ENCODE data around the gene CMYA5. TPM values are rescaled to one million over a fixed set of nuclear protein-coding genes. Genes with fewer than 3 reads are reported as not detected.

CMYA5 gene
- total and polyA plus RNA-seq, 2 of the 4 experiments (the other 2 are of a cell fraction): 0.39 to 0.90 TPM

DNA sequence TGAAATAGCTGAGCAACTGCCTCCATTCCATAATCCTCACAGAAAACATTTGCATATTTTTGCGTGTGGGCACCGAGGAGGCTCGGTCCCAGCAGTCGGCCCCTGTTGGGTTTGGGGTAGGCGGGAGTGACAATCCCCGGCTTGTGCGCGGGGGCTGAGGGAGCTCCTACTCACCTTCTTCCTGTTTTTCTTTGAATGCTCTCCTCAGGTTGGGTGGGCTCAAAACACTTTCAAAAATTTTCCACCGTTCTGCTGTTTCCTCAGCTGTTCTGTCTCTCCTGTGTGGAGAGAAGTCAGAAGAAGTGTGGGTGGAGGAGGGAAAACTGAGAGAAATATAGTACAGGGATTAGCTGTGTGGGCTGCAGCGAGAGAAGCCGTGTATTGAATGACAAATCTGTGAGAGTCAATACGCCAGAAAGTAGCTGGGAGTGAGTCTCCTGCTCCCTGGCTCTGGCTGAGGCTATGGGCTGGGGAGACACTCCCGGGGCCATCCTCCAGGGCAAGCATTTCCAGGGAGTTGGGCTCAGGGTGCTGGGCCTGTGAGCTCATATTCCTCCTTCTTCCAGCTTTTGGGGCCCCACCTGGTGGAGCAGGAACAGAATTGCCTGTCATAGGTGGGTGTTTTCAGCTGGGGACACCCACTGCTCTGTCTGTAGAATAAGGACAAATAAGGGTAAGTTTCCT lies 84.7 kb downstream of the CMYA5 start:
- no peak overlapping the region for H2BK15ac ChIP-seq (ENCODE audit: low read depth, low read length)
- H3K4me2 ChIP-seq (ENCODE audit: low read depth, low read length): no peak overlapping the region
- ATAC-seq (ENCODE audit: low read depth) (peak; percentile 27; the same call in 1 of the 2 replicates), DNase-seq (peak; percentile 4)
- intact Hi-C loops (cut with micrococcal nuclease) (no loop called here), dilution Hi-C loops (cut with HindIII; ENCODE audit: low sequenced_read_pairs, unreplicated experiment) (no loop called here), in situ Hi-C loops (cut with MboI; ENCODE audit: low sequenced_read_pairs) (no loop called here)
- no peak overlapping the region for H3K27ac ChIP-seq (ENCODE audit: insufficient read depth, low read length)
- no peak overlapping the region for H3K18ac ChIP-seq (ENCODE audit: low read depth, low read length)
- no peak overlapping the region for H4K8ac ChIP-seq (ENCODE audit: low read depth in 2 of 2, low read length in 2 of 2)
- no peak overlapping the region for H3K56ac ChIP-seq (ENCODE audit: extremely low read depth, insufficient read depth, low read length)
- no peak overlapping the region for H2BK5ac ChIP-seq (ENCODE audit: low read depth, low read length, poor library complexity, severe bottlenecking)
- H3K9ac ChIP-seq (ENCODE audit: low read depth, low read length): no peak overlapping the region
- H2AFZ ChIP-seq (replicated peaks; ENCODE audit: low read length, poor library complexity): no peak overlapping the region
- no peaks in the 10 kb centered on the region for H3K79me1 ChIP-seq (ENCODE audit: low read depth in 1 of 2, low read length in 2 of 2)
- H4K20me1 ChIP-seq (ENCODE audit: insufficient read depth, low read length): no peaks in the 10 kb centered on the region
- WGBS, 2 experiments (ENCODE audit: extremely low coverage in 2 of 2, insufficient read length in 1 of 2): no CpG with 5 or more reads among the region's 13 CpGs
- no peaks in the 10 kb centered on the region for H3K36me3 ChIP-seq (ENCODE audit: control insufficient read depth, insufficient read depth, low read length)
- H4K91ac ChIP-seq (ENCODE audit: insufficient read depth, low read depth, low read length): no peak overlapping the region
- H4K5ac ChIP-seq (ENCODE audit: low read depth, low read length): no peak overlapping the region
- H2BK20ac ChIP-seq (ENCODE audit: low read depth, low read length): no peak overlapping the region
- H3K4me3 ChIP-seq (ENCODE audit: insufficient read depth, low read depth, low read length): no peak overlapping the region
- ChIA-PET CTCF (interaction anchor here (1.2 kb wide), 1 partner anchor 13 kb away, joined by 4 read pairs; no protein-coding TSS in a partner anchor), POLR2A (ENCODE audit: unreplicated experiment) (no interaction called here)
- H2BK120ac ChIP-seq (ENCODE audit: low read depth, low read length): no peak overlapping the region
- no peak overlapping the region for H3K14ac ChIP-seq (replicated peaks; ENCODE audit: low read depth, low read length)
- no peak overlapping the region for H2AK9ac ChIP-seq (replicated peaks; ENCODE audit: low read depth, low read length, poor library complexity)
- H3K4ac ChIP-seq (ENCODE audit: low read depth, low read length): no peak overlapping the region
- TF ChIP-seq, protein P1, sequence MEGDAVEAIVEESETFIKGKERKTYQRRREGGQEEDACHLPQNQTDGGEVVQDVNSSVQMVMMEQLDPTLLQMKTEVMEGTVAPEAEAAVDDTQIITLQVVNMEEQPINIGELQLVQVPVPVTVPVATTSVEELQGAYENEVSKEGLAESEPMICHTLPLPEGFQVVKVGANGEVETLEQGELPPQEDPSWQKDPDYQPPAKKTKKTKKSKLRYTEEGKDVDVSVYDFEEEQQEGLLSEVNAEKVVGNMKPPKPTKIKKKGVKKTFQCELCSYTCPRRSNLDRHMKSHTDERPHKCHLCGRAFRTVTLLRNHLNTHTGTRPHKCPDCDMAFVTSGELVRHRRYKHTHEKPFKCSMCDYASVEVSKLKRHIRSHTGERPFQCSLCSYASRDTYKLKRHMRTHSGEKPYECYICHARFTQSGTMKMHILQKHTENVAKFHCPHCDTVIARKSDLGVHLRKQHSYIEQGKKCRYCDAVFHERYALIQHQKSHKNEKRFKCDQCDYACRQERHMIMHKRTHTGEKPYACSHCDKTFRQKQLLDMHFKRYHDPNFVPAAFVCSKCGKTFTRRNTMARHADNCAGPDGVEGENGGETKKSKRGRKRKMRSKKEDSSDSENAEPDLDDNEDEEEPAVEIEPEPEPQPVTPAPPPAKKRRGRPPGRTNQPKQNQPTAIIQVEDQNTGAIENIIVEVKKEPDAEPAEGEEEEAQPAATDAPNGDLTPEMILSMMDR (conservative IDR thresholded peaks at IDR 0.05; ENCODE audit: low read depth, low read length): 0 out of 2 replicates have a peak, but pooled peaks have one; percentile 17
- TF ChIP-seq RFX5 (IDR thresholded peaks at IDR 0.05; ENCODE audit: low read depth, low read length): no peak
- no peaks in the 10 kb centered on the region for H3K4me1 ChIP-seq (ENCODE audit: control insufficient read depth, insufficient read depth, low read length)
- H3K9me1 ChIP-seq (ENCODE audit: insufficient read depth, low read length): no peaks in the 10 kb centered on the region
- H3K9me3 ChIP-seq (ENCODE audit: control insufficient read depth, insufficient read depth, low read length): no peaks in the 10 kb centered on the region
- BruUV-seq (replicated peaks): no TSS peak
- no peaks in the 10 kb centered on the region for H3K27me3 ChIP-seq (ENCODE audit: control insufficient read depth, insufficient read depth, low read length)
- H2AK5ac ChIP-seq (ENCODE audit: low read depth, low read length): no peak overlapping the region
- H3K23ac ChIP-seq (ENCODE audit: low read depth, low read length): no peak overlapping the region
